ENCODE measurements around the gene NDUFS6.
"Not testable (repeated sequence)": the region's sequence is repeated elsewhere in the genome, so short reads cannot be mapped to it uniquely, and the experiment has no call there.

The NDUFS6 gene

DNA sequence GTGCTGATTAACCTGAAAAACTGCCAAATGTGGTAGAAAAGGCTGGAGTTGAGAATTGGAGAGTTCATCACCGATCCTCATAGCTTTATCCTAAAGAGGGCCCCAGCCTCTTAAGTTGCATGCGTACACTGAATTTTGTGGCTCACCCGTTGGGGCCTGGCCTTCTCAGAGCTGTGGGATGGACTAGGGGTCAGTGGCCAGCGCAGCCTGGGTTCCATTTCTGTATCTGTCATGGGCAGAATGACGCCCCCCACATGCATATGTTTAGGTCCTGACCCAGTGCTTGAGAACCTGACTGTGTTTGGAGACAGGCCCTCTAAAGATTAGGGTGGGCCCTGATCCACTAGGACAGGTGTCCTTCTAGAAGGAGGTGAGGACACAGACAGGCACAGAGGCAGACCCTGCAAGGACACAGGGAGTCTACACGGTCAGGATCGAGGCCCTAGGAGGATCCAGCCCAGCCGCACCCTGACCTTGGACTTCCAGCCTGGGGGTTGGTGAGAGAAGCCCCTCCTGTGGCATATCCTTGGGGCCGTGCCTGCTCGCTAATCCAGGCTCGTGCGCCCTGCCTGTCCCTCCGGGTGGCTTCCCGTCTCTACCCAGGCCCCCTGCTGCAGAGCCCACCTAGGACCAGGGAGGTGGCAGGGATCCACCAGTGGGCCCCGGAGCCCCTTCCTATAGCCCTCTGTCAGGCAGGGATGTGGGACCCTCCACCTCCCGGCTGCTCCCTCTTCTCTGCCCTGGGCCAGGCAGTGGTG is 32.2 kb downstream of the NDUFS6 start:
- DNase-seq (ENCODE audit: low read depth in 2 of 2), result no peak

DNA sequence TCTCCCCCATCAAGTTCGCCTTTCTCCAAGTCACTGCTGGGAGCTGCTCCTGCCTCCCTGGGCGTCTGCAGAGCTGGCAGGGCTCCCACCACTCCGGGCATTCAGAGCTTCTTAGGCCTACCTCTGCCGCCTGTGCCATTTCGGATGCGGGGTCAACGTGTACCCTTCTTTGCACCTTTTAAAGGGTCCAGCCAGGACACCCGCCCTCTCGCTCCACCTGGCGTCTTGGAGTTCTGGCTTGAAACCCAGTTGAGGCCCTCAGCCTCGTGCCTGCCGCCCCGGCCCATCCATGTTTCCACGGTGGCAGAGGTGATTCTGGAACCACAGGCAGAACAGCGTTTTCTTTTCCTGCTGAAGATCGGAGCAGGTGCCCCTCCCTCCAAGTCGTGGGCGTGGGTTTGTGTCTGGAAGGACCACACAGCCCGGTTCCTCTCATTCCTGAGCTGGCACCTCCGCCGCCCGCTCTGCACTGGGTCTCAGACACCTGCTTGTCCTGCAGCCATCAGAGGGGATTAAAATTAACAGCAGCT is 32.9 kb downstream of the NDUFS6 start:
- no peak for DNase-seq (ENCODE audit: low read depth in 2 of 2)

DNA sequence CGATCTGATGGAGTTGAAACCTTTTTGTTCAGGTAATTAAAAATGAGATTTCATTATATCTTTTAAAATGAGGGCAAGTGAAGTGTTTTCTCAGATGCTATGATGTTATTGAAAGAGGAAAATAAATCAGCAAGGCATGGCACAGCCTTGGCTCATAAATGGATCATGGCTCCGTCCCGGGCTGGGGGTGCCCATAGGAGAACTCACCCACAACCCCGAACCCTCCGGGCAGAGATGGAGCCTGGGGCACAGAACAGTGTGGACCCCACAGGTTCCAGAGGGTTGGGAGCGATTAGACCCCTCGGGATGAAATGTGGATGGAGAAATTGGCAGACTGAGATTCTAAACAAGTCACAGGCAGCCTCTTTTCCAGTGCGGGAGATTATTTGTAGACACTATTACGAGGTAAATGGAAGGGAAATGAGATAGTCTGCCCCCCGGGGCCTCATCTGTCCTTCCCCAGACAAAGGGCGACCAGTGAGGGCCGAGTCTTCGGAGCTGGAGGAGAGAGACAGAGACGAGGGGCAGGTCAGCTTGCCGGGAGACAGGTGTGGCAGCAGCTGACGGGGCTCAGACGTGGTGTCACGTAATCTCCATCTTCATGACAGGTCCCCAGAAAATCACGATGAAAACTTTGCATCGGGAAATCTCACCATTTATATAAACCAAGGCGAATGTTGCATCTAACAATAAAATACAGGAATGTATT is 33.7 kb downstream of the NDUFS6 start:
- no peak for DNase-seq (ENCODE audit: low read depth in 2 of 2)

DNA sequence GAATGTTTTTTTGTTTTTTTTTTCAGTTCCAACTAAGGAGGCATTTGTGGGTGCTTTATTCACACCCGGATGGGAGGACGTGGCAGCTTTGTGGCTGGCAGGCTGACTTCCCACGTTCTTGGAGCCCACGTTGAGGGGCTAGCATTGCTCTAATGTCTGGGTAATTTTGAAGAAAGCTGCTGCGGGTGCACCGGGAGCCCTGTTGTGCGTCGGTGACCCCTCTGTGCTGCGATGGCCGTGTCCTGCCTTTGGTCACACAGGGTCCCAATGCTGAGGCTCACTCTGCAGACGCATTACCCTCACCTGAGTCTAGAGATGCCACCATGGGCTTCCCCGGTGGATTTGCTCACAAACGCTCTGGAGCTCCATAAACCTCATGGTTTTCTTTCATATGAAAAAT is 34.2 kb downstream of the NDUFS6 start:
- DNase-seq (ENCODE audit: low read depth in 2 of 2), result no peak

DNA sequence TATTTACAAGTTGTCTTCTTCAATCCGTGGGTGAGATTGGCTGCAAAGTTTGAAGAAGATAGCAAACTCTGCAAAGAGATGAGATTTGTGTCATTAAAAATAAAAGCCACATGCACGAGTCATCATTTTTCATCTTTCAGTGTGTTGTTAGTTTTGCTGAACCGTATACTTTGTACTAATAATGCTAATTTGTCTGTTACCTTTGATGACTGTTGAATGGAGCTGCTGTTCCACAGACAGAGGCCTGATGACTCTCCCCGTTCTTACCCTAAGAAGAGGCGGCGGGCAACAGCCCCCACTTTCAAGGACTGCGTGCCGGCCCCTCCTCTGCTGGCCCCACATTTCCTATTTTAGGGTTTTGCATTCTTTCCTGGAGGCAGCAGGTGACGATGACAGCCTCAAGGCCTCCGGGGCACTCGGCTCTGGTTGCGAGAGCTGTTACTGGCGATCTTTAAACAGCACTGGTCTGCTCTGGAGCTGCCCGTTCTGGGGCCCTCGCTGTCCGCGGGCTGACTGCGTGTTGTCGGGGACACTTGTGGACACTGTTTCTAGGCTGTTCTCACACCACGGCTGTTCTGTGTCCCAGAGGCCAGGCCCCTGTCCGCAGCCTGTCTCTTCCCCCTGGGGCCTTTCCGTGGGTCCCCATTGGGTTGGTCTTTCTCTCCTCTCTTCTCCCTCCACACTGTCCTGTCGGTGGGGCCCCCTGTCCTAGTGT is 35.1 kb downstream of the NDUFS6 start:
- no peak for DNase-seq (ENCODE audit: low read depth in 2 of 2)

DNA sequence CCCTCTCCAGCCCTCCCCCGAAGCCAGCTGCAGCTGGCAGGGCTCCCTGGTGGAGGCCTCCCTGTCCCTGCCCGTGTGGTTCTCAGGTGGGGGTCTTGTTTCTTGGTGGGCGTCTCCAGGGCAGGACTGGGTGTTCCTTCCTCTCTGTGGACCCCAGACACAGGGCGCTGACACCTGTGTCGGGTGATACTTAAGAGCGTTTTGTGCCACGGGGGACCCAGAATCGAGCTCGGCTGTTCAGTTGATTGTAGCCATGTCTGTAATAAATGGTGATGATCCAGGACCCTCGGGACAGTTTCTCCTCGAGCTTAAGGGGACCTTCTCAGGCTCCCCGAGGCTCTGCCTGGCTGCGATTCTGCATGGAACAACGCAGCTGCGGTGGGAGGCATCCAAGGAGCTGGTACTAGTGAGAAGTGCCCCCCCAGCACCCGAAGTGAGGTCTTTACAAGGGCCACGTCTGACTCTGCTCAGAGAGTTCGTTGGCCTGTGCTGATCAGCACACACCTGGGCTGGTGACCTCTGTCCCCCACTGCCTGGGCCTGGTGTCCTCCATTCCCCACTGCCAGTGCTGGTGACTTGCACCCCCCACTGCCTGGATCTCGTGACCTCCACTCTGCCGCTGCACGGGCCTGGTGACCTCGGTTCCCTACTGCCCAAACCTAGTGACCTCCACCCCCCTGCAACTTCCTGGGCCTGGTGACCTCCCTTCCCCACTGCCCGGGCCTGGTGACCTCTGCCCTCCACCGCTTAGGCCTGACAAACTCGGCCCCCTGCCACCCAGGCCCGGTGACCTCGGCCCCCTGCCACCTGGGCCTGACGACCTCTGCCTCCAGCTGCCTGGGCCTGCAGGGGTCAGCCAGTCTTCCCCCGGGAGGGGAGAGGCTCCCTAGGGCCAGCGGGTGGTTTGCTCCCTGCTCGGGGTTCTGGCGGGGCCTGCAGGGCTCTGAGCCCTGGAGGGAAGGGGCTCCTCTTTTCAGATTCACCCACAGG is 36.0 kb downstream of the NDUFS6 start:
- DNase-seq (ENCODE audit: low read depth in 2 of 2), result no peak

DNA sequence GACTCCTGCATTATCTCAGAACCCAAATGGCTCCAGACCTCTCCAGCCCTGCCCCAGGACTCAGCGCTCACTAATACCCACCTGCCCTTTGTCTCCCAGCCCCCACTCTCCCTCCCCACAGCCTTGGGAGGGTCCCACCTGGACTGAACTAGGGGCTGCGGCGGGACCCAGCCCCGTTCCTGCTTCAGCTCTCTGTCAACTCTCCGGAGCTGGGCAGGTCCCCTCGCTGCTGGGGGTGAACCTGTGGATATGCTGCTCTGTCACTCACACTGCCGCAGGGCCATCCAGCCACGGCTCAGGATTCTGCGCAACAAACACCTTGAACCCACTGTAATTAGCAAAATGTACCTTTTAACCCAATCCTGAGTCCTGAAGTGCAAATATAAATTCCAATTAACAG is 36.8 kb downstream of the NDUFS6 start:
- no peak for DNase-seq (ENCODE audit: low read depth in 2 of 2)

DNA sequence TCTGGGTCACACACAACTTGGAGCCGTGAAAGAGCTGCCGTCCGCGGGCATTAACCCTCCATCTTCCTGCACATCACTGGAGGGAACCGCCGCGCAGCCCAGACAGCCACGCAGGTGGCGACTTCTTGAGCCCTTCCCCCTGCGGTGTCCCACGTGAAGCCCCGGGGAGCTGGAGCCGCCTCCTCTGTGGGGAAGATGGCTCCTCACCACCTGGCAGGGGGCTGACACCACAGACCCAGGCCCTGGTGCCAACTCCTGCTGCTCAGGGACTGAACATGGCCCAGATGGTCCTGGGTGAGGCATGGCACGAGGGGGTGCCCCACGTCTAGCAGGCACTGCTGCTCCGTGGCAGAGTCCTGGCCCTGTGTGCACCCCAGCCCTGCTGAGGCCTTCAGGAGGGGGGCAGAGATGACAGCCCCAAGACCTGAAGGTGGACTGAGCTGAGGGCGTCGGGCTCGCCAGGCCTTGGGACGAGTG is 38.9 kb downstream of the NDUFS6 start:
- no peak for DNase-seq (ENCODE audit: low read depth in 2 of 2)

DNA sequence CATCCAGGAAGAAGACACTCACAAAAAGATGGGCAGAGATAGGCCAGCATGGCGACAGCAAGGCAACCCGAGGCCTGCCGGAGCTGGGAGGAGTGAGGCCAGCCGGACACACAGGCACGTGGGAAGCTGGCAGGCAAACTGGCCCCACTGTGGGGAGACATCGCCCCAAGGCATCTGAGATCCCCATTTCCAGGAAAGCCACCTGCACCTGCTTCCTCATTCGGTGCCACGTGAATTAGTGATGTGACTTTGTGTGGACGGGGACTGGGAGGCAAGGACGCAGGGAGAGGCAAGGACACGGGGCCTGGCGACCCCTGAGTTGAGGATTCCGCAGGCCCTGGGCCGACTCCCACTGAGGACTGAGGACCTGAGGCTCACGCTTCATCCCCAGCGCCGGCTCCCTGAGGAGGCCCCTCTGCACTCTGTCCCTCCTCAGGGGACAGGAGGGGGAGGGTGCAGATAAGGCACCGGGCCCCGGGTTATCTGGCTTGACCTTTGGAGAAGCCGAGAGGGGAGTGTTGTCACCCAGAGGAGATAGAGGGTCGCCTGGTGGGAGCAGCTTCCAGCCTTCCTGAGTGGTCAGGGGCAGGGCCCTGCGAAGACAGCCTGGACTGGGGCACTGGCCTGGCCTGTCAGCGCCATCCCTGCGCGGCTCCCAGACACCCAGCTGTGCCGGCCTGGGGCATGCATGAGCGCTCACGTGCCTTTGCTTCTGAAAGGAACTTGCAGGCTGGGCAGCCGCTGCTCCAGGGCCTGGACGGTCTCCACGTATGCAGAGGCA is 39.7 kb downstream of the NDUFS6 start:
- DNase-seq (ENCODE audit: low read depth in 2 of 2), result no peak

DNA sequence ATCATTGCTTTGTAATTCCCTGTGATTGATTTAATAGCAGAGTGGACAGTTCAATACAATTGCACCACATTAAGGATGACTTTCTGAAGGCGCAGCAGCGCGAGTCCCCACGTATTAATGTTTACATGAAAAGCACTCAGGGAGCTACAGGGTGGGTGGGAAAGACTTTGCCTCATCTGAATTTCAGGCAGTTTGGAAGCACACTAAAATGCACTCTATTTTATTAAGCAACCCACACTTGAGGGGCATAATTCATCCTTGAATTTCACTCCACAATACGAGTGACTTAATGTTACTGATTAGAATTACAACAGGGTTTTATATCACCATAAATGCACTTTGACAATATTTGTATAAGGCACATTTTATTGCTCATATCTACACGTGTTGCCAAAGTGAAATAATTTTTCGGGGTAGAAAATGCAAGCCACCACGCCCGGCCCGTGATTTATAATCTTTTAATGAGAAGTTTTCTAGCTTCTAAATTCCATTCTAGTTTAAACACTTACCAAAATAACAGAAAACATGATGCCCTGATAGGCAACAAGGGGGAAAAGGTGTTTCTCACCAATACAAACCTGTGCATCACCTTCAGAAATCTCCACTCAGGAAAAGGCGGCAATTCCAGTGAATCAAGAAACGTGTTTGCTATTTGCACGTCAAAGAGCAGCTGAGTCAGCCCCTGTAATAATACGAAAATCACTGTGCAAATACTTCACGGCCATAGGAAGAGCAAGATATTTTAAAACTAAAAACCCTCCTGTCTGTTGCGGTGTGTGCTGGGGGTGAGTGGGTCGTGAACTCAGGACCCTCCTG is 41.0 kb downstream of the NDUFS6 start:
- no peak for DNase-seq (ENCODE audit: low read depth in 2 of 2)

DNA sequence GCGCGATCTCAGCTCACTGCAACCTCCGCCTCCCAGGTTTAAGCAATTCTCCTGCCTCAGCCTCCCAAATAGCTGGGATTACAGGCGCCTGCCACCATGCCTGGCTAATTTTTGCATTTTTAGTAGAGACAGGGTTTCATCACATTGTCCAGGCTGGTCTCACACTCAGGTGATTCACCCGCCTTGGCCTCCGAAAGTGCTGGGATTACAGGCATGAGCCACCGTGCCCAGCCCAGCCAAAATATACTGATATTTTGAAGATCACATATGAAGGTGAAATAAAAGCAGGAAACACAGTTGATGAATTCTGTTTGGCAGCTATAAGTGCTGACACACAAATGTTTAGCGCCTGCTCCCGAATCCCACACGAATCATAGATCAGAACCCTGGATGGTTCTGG is 42.6 kb downstream of the NDUFS6 start:
- DNase-seq (ENCODE audit: low read depth in 2 of 2), result not testable (repeated sequence)

DNA sequence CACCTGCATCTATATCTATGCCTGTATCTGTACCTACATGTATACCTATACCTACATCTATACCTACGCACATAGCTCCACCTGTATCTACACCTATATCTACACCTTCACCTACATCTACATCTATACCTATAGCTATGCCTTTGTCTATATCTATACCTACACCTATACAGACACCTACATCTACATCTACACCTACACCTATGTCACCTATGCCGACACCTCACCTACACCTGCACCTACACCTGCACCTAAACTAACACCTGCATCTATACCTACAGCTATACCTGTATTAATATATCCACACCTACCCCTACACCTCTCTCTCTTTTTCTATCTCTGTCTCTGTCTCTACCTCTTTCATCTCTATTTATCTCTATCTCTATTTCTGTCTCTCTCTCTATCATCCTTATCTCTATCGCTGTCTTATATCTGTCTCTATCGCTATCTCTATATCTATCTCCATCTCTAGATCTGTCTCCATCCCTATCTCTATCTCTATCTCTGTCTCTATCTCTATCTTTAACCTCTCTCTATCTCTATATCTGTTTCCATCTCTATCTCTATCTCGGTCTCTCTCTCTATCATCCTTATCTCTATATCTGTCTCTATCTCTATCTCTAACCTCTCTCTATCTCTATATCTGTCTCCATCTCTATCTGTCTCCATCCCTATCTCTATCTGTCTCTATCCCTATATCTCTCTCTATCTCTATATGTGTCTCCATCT is 43.7 kb downstream of the NDUFS6 start:
- DNase-seq (ENCODE audit: low read depth in 2 of 2), result no peak

DNA sequence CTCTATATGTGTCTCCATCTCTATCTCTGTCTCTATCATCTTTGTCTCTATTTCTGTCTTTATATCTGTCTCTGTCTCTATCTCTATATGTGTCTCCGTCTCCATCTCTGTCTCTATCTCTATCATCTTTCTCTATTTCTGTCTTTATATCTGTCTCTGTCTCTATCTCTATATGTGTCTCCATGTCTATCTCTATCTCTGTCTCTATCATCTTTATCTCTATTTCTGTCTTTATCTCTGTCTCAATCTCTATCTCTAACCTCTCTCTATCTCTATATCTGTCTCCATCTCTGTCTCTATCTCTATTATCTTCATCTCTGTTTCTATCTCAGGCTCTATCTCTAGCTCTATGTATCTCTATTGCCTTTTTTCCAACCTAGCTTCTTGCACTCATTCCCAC is 44.5 kb downstream of the NDUFS6 start:
- DNase-seq (ENCODE audit: low read depth in 2 of 2), result no peak

DNA sequence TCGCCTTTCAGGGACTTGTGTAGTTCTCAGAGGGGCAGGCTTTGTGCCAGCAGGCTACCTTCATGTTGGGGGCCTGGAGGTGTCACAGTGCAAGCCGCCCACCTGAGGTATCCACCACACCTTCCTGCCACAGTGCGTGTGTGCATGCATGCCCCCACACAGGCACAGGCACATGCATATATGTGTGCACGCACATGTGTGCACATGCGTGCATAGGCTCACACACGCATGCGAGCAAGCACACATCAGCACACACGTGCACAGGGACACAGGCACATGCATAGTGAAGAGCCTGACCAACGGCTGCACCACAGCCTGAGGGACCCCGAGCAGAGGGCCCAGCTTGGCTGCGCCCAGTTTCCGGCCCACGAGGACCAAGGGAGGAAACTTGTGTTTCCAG is 45.4 kb downstream of the NDUFS6 start:
- no peak for DNase-seq (ENCODE audit: low read depth in 2 of 2)

DNA sequence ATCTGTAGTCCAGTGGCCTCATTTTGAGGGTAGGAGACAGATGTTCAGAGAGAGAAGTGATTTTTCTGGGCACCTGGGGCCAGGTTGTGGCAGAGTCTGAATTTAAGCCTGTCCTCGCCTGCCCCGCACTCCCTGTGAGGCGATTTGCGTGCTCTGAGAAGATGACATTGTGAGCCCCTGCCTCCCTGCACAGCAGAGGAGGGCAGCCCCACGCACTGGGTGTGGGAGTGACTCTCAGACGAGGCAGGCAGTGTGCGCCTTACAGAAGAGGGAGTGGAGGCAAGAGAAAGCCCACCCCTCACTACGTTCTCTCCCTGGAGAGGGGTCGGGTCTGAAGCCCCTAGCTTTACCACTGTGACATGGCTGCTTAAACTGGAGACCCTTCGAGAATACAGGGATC is 45.8 kb downstream of the NDUFS6 start:
- no peak for DNase-seq (ENCODE audit: low read depth in 2 of 2)

DNA sequence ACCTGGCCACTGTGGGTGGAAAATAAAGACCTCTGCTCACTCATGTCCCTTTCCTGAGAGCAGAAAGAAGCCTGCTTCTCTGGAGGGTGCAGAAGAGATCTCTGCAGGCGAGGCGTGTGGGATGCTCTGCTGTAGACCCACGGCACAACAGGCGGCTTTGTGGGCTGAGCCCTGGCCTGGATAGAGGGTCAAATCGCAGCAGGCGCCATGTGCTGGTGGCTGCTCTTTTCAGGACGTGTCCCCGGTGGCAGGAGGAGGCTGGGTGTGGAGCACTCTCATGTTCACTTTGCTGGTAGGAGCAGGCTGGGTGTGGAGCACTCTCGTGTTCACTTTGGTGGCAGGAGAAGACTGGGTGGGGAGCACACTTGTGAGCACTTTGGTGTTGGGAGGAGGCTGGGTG is 46.4 kb downstream of the NDUFS6 start:
- no peak for DNase-seq (ENCODE audit: low read depth in 2 of 2)

DNA sequence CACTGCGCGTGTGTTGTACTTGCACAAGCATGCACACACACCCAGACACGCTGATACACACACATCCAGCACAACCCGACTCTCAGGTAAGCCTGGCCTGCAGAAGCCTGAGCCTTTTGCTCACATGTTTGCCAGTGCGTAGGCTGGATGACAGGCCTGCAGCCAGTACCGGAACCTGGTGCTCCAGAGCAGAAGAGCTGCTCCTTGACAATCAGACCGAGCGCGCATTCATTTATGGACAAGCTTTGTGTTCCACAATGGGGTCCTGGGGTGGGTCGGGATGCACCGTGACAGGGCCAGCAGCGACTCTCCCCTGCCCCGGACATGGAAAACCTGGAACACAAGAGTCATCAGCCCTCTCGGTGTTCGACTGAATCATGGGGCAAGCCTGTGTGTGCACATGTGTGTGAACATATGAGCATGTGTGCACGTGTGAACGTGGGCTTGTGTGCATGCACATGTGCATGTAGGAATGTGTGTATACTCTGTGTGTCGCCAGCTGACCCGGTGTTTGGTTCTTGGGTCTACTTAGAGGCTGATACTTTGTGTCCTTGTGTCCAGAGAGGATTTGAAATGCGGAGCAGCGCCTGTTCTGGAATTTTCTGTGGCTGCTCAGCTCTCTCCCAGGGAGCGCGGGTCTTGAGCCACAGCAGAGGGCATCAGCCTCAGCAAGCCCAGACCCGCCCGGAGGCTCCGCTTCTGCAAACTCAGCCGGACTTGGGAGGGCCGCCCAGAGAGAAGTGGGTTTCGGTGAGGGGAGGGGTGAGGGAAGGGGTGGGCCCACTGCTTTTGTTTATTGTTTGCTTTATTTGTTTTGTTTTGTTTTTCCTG is 49.3 kb downstream of the NDUFS6 start:
- no peak for DNase-seq (ENCODE audit: low read depth in 2 of 2)
